Thyroid gland (tissue), 4 donors: Measurements from ENCODE around the gene WSCD2.

Experiments
- POLR2A ChIP-seq, 2 donors: fragments of 450-650 bp; IDR thresholded peaks; one replicate each; pipeline ENCODE4 v1.6.1; 2017; ENCODE audit warnings: antibody characterized with exemption in 2 of 2, mild to moderate bottlenecking in 2 of 2, moderate library complexity in 1 of 2
- TF ChIP-seq, protein P1 (sequence below), 6 experiments: fragments of 200-600 bp in 3 of 6; fragments of 450-650 bp in 3 of 6; sonication (generic) in 3 of 6; IDR thresholded peaks; one replicate each; pipeline ENCODE4 v1.5.1; 2016 to 2019; ENCODE audit warnings: antibody characterized with exemption in 6 of 6, mild to moderate bottlenecking in 2 of 6, inconsistent platforms in 1 of 6, moderate library complexity in 1 of 6

- TF ChIP-seq, protein P1, sequence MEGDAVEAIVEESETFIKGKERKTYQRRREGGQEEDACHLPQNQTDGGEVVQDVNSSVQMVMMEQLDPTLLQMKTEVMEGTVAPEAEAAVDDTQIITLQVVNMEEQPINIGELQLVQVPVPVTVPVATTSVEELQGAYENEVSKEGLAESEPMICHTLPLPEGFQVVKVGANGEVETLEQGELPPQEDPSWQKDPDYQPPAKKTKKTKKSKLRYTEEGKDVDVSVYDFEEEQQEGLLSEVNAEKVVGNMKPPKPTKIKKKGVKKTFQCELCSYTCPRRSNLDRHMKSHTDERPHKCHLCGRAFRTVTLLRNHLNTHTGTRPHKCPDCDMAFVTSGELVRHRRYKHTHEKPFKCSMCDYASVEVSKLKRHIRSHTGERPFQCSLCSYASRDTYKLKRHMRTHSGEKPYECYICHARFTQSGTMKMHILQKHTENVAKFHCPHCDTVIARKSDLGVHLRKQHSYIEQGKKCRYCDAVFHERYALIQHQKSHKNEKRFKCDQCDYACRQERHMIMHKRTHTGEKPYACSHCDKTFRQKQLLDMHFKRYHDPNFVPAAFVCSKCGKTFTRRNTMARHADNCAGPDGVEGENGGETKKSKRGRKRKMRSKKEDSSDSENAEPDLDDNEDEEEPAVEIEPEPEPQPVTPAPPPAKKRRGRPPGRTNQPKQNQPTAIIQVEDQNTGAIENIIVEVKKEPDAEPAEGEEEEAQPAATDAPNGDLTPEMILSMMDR (IDR thresholded peaks at IDR 0.05), result no peak
- TF ChIP-seq POLR2A (IDR thresholded peaks at IDR 0.05), result no peak
Observed at GRCh38 chr12:108167974-108168373, 38.9 kb downstream of the WSCD2 start.
